Cardiac septum (tissue), 1 donor: ENCODE results near the gene RHBDL1. TPM values are rescaled to one million over a fixed set of nuclear protein-coding genes. Genes with fewer than 3 reads are reported as not detected.
"Not testable (repeated sequence)": the region's sequence is repeated elsewhere in the genome, so short reads cannot be mapped to it uniquely, and the experiment has no call there.

ENCODE experiments used
- DNase-seq: peaks from one replicate; pipeline ENCODE4 v3.0.0-alpha.2; 2020; ENCODE audit warnings: low spot score
- intact Hi-C: fragments of 100-400 bp; cut with DNase I; formaldehyde crosslinking; loops from one replicate; pipeline ENCODE4 v1.14.0; 2022
- total RNA-seq: library from RNA; stranded (reverse); fragmentation: NEBNext Ultra II Directional; extraction: Animal tissue kit (Norgen Biotek cat#: 25700); gene quantifications from one replicate; pipeline ENCODE4 v1.2.1, GENCODE V29; 2021
- donor health status: DM: no; HTN: no; CAD: no.

The RHBDL1 gene
- total RNA-seq, 1 donor from 2014 or later = 1.8 TPM

DNA sequence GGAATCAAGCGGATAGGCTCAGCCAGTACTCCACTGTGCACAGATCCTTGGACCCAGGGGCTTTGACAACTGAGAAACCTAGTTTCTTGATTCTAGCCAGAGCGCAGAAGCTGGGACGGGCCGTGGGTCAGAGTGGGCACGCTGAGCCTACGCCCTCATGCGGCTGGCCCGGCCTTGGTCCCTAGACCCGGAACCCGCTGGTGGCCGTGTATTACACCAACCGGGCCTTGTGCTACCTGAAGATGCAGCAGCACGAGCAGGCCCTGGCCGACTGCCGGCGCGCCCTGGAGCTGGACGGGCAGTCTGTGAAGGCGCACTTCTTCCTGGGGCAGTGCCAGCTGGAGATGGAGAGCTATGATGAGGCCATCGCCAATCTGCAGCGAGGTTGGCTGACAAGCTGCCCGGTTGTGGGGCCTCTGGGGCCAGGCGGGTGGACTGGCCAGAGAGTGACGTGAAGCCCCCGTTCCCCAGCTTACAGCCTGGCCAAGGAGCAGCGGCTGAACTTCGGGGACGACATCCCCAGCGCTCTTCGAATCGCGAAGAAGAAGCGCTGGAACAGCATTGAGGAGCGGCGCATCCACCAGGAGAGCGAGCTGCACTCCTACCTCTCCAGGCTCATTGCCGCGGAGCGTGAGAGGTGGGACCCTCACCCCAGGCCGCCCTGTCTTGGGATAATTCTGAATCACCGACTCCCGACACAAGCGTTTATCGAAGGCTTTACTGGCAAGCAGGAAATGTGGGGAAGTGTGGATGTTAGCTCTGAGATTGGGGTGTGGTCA is 5.7 kb downstream of the RHBDL1 start:
- no peak for DNase-seq
- intact Hi-C loops = no loop called here

DNA sequence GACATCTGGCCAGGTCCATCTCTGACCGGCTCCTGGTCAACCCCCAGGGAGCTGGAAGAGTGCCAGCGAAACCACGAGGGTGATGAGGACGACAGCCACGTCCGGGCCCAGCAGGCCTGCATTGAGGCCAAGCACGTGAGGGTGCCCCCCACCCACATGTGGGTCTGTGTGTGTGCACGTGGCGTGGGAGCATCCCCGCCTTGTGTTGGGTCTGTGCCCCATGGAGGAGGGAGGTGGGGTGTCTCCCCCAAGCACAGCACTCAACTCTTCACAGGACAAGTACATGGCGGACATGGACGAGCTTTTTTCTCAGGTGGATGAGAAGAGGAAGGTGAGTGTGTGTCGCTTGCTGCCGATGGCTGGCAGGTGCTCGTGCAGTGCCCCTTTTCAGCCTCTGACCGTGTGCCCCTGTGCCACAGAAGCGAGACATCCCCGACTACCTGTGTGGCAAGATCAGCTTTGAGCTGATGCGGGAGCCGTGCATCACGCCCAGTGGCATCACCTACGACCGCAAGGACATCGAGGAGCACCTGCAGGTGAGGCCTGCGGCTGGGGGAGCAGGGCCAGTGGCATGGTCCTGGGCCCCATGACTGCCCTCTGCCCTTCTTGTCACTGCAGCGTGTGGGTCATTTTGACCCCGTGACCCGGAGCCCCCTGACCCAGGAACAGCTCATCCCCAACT is 6.4 kb downstream of the RHBDL1 start:
- intact Hi-C loops = no loop called here
- DNase-seq = no peak

GRCh38 chr16:682493-683395 is 7.3 kb downstream of the RHBDL1 start:
- intact Hi-C loops = no loop called here
- DNase-seq = no peak

GRCh38 chr16:683396-684070 is 8.1 kb downstream of the RHBDL1 start:
- intact Hi-C loops = no loop called here
- no peak for DNase-seq

DNA sequence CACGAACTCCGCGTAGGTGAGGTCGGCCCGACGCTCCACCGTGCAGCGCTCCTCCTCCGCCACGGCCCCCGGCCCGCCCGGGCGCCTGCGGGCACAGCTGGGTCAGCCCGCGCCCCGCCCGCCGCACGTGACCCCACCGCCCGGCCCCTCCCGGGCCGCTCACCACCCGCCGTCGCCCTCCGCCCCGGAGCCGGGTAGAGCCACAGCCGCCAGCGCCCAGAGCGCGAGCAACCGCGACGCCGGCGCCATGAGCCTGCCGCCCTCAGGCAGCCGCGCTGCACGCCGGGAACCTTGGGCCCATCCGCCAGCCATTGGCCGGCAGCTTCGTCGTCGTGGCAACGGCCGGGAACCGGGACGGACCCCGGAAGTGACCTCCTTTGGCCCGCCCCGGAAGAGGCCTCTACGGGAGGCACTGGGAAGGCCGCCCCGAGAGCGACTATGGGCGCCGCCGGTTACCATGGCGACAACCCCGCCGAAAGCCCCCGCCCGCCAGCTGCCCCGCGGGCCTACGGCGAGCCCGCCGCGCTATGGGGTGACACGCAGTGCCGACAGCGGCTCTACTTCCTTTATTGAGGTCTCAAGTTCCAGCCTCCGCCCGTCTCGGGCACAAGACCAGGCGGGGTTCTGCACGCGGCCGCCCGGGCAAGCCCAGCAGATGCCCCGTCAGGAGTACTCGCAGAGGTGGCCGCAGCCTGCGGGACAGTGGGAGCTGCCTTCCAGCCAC is 8.8 kb downstream of the RHBDL1 start, which contains the start of gene JMJD8:
Gene JMJD8, minus strand, starts transcription at position 264 of the 724 bp plus-strand sequence. Its CDS starts 15 bp downstream, at position 249.
- intact Hi-C loops = no loop called here
- peak; percentile 99 for DNase-seq

- intact Hi-C loops = no loop called here
- no peak for DNase-seq
Observed at GRCh38 chr16:684961-685696, 9.7 kb downstream of the RHBDL1 start.

- intact Hi-C loops = no loop called here
- DNase-seq = no peak
Observed at GRCh38 chr16:685967-686366, 10.5 kb downstream of the RHBDL1 start.

DNA sequence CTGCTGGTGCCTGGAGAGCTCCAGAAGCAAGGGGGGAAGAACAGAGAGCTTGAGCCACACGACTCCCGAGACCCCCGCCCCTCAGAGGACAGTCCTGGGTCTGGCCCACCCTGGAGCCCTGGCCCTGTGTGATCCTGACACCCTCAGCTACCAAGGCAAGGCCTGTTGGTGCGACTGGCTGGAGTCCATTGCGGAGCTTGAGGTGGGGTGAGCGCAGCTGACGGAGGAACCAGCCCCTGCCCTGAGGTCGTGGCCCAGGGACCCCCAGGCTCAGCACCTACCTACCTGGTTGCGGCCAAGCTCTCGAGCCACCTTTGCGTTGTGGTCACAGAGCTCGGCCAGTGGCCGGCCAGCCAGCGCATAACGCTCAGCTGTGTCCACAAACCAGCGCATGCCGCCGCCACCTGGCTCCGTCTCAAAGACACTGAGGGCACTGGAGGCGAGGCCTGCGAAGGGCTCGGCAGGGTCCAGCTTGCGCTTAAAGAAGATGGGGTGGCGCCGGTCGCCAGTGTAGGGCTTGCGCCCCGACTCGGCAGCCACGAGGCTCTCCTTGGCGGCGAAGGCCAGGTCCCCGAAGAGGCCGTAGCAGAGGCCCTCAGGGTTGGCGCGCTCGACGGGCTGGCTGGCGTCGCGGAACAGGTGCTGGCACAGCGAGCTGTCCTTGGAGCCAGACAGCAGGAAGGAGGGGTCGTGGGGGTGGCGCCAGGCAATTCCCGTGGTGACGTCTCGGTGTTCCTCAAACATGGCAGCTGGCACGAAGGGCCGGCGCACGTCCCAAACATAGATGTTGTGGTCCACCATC is 11.2 kb downstream of the RHBDL1 start:
- no peak for DNase-seq
- intact Hi-C loops = no loop called here

DNA sequence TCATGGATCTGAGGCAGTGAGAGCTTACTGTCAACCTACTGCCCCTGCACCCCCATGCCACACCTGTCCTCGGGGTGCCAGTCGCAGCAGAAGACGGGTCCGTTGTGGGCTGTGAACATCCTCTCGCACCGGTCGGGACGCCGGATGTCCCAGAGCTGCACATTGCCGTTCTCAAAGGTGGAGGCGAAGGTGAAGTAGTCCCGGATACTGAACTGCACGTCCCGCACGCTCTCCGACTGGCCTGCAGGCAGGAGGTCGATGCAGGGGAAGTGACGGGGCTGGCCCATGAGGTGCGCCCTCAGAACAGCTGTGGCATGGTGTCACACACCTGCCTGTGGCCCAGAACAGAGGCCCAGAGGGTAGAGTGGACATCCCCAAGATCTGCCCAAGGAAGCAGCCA is 12.0 kb downstream of the RHBDL1 start:
- intact Hi-C loops = no loop called here
- no peak for DNase-seq

- no peak for DNase-seq
- intact Hi-C loops = no loop called here
Observed at GRCh38 chr16:689175-689897, 13.9 kb downstream of the RHBDL1 start.

DNA sequence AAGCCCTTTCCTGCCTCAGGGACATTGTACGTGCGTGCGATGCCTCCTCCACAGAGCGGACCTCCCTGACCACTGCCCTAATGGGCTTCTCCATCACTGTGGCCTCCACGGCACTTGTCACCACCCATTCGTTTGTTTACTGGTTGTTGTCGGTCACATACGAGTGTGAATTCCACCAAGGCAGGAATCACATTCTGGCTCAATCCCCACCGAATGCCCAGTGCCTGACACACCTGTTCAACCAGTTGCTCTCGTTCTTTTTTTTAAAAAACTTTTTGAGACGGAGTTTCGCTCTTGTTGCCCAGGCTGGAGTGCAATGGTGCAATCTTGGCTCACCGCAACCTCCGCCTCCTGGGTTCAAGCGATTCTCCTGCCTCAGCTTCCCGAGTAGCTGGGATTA is 15.8 kb downstream of the RHBDL1 start:
- DNase-seq, intact Hi-C loops: not testable (repeated sequence)

- no peak for DNase-seq
- intact Hi-C loops = no loop called here
Observed at GRCh38 chr16:692356-693108, 17.1 kb downstream of the RHBDL1 start.

- DNase-seq = no peak
- intact Hi-C loops = no loop called here
Observed at GRCh38 chr16:693364-693763, 17.9 kb downstream of the RHBDL1 start.

DNA sequence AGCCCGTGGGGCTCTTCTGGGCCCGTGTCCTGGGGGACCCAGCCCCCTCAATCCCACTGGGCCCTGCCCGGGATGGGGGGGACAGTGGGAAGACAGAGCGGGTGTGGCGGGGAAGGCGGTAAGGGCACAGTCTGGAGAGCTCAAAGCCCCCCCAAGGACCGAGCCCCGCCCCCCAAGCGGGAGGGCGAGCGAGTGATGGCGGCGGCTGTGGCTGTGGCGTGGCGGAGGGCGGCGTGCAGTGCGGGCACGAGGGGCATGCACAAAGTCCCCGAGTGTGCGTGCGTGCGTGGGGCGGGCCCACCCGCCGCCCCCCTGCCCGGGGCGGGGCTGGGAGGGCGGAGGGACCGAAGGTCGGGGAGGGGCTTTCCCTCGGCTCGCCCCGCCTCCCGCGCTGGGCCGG is 18.3 kb downstream of the RHBDL1 start:
- no peak for DNase-seq
- intact Hi-C loops = no loop called here

GRCh38 chr16:694187-694862 is 18.9 kb downstream of the RHBDL1 start:
- intact Hi-C loops = no loop called here
- no peak for DNase-seq
